Stimulated activated CD8-positive, alpha-beta memory T cell treated with anti-CD3 and anti-CD28 coated beads, Interleukin-12 subunit alpha, Interleukin-12 subunit beta, amount 100 ng/mL, for 4 hours (primary cell): ENCODE results near the gene GJD4.

ENCODE experiments used
- DNase-seq: peaks from one replicate; pipeline ENCODE4 v3.0.0-alpha.2; 2020; ENCODE audit warnings: low read depth

Gene GJD4

DNA sequence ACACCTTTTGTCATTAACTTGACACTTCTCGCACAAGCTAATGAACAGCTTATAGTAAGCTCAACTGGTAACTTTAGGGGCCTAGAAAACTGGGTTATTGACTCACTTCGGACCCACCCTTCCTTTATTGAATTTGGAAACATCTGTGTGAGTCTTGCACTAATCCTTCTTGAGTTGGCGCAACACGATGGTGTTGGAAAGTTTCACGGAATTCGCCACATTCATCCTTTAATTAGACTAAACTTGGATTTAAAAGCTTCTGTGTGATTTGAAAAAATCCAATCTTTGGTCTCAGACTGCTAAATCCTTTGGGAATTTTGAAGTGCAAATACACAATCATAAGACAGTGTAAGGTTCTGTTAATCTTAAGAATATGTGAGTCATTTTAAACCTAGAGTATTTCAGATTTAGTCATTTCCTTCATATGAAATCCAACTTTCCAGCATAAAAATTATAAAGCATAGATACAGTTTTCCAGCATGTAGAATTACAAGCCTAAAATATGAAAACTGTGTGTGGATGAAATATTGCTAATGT is 21.9 kb downstream of the GJD4 start:
- no peak for DNase-seq

DNA sequence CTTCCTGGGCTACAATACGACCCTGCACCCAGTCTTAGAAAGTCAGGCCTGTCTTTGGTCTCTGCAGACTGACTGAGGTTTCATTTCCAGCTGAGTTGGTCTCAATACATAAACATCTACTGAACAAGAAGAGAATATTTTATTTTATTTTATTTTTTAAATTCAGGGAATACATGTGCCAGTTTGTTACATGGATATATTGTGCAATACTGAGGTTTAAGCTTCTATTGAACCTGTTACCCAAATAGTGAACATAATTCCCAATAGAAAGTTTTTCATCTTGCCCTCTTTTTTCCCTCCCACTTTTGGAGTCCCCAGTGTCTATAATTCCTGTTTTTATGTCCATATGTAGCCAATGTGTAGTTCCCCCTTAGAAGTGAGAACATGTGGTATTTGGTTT is 26.3 kb downstream of the GJD4 start:
- DNase-seq: no peak

DNA sequence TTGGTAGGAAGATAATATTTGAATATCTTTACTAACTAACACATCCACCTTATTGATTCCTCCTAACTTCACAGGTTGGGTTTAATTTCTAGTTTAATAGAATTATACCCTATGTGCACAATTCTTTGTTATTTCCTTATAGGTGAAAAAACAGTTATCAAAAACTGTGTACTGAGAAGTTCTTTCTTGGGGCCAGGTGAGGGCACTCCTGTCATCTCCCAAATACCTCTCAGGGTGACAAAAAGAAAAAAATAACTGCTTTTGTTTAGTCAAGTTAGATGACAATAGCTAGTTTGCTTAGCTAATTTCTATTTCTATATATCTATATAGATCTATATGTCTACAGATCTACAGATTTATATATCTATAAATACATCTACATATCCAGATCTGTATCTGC is 26.9 kb downstream of the GJD4 start:
- no peak for DNase-seq

- DNase-seq: no peak
These were observed 28.2 kb downstream of the GJD4 start for GRCh38 chr10:35633006-35633980.

GRCh38 chr10:35635576-35635975 is 30.4 kb downstream of the GJD4 start:
- DNase-seq: no peak

DNA sequence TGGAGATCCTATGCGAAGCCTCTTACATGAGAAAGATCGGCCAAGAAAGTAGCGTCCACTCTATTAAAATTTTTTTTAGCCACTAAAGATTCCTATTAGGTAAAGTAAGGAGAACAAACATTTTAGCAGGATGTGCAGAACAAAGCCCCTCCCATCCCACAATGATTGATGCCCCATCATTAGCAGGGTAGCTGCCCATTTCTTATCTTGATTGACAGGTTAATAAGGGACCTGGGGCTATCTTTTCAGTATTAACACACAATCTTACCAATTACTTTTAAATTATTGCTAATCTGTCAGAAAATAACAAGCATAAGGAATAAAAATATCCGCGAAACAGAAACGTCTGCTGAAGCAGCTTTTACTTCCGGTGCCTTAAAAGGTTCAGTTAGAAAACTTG is 31.8 kb downstream of the GJD4 start:
- DNase-seq: no peak

- no peak for DNase-seq
These were observed 32.3 kb downstream of the GJD4 start for GRCh38 chr10:35637462-35637861.

- no peak for DNase-seq
These were observed 33.0 kb downstream of the GJD4 start for GRCh38 chr10:35638101-35638500.

- no peak for DNase-seq
These were observed 34.0 kb downstream of the GJD4 start for GRCh38 chr10:35639021-35639727.

- no peak for DNase-seq
These were observed 34.7 kb downstream of the GJD4 start for GRCh38 chr10:35639728-35640401.

DNA sequence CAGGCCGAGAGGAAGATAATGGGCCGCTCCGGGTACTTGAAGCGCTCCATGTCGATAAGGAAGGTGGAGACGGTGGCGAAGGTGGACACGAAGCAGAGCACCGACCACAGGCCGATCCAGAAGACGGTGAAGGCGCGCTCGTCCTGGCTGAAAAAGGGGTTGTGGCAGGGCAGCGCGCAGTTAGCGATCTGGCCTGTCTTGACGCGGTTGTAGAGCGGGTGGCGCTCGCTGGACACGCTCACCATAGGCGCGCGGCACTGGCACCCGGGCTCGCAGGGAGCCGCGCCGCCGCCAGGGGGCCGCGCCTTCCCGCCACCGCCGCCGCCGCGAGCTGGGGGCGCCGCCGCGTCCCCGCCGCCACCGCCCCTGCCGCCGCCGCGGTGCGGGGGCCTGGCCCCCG is 35.3 kb downstream of the GJD4 start:
- no peak for DNase-seq

- no peak for DNase-seq
These were observed 36.0 kb downstream of the GJD4 start for GRCh38 chr10:35640951-35641675.

DNA sequence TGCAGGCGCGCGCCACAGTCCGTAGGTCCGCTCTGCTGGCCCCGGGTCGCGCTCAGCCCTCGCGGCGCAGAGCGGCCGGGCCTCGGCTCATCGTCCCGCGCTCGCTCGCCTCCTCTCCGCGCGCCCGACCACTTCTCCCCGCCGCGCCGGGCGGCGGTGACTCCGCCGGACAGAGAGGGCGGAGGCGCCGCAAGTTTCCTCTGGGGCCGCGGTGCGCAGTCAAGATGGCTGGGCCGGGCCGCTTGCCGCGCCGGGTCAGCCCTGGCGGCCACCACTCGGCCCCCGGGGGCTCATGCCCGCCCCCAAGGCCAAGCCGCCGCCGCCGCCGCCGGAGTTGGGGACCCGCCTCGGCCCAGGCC is 36.5 kb downstream of the GJD4 start:
- no peak for DNase-seq

DNA sequence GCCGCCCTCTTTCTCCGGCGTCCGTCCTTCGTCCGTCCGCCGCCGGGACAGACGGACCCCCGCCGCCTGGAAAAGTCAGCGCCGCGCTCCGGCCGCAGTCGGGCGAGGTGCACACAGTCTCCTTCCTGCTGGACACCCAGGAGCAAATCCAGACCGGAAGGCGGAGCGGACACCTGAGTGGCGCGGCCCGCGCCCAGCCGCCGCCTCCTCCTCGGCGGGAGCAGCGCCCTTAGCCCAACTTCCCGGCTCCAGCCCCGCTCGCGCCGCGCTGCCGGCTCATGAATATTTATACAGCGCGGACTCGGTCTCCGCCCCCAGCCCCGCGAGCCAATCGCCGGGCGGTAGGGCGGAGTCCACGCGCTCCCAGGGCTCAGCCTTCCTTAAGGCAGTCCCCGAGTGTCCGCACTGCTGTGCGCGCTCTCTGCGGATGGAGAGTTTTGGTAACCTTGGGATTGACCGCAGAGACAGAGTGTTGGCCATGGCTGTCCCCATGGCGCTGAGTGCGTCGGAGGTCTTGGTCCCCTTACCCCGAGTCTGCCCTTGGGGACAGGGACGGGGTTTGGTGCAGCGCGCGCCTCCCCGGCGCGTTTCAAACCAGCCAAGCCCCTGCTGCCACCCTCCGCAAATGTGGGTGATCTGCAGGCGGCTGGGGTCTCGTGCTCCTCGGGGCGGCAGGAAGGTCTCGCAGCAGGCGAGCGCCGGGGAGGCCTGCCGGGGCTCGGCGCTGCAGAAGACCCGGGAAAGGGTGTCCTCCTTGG is 37.1 kb downstream of the GJD4 start, which contains the start of gene FZD8:
Gene FZD8 (minus strand): TSS at position 262 of the 758 bp plus-strand sequence. CDS start 867 bp downstream, outside the sequence.
- DNase-seq: peak; percentile 45

DNA sequence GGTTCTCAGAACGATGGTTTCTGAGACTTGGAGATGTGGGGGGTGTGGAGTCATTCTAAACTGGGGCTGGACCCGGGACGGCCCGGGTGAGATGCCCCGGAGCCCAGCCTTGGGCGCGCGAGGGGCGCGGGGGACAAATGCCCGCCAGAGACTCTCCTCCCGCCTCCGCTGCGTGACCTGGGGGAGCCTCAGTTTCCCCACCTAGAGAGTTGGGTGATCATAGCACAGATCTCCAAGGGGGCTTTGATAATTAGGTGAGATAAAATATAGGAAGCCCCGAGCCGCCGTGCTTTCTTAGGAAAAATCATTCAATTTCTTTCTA is 37.6 kb downstream of the GJD4 start:
- DNase-seq: no peak

GRCh38 chr10:35643151-35644049 is 38.3 kb downstream of the GJD4 start:
- DNase-seq: no peak

DNA sequence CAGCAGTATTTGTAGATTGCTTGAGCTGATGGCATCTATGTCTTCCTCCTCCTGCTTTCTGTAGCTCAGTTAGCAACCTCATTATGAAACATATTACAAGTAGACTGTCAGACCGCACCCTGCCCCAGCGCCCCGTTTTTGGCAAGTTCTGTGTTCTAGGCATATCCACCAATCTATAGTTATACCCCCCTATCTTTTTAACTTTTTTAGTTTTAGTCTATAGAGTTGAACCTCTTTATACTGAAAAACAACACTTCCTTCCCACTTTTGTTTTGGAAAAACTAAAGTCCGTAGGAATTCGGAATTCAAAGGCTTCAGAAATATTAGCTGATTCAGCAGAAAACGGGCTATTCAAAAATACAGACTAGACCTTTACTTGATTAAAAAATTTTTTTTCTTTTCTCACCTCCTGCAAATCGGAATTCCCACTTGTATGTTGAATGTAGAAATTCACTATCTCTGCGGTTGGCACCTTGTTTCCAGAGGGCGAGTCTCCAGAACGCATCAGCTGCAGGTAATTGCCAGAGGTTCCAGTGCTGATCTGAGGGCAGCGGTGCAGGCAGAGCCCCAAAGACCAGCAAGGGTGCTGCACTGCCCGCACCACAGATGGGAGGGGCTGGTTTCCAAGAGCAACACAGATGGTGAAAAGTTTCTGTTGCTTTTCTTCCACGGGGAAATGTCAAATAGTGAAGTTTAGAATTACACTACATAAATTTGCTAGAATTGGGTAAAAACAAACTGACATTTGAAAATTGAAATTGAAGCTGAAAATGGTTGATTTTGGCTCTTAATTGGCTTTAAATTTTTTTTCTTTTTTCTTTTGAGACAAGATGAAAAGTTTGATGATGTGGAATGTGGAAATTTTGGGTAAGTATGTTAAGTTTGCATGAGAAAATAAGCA is 39.2 kb downstream of the GJD4 start:
- no peak for DNase-seq

GRCh38 chr10:35650894-35651293 is 45.8 kb downstream of the GJD4 start:
- DNase-seq: no peak

DNA sequence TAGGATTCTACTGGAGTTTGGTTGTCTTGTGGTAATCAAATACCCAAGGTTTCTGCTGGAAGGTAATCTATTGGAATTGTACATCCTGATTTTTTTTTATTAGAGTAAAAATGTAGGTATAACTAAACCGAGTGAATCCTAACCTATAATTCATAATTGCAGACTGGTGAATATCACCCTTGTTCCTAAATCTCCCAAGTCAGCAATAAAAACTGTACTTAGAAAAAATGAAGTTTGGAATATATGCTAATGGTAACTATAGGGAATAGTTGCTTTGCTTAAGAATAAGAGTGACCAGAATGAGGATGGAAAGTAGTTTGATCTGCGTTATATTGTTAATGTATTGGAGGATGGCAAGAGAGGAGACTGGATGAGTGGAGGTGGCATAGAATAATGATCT is 47.7 kb downstream of the GJD4 start:
- no peak for DNase-seq
